ENCODE measurements around the gene EIF1AD. TPM values are rescaled to one million over a fixed set of nuclear protein-coding genes. Genes with fewer than 3 reads are reported as not detected.

Gene EIF1AD
- total and polyA plus RNA-seq, 2 of the 8 experiments (the other 6 are each of a cell fraction or from before 2014, with no cell fraction given): 32.6 to 39.9 TPM

GRCh38 chr11:66050581-66051231 is 48.7 kb upstream of the EIF1AD start:
- Histone ChIP-seq H3K27ac (ENCODE audit: low read depth, low read length) (peak overlapping the region; percentile 85), H4K91ac (replicated peaks; ENCODE audit: insufficient read length, low read length) (peak overlapping the region; percentile 61), H4K8ac (ENCODE audit: extremely low read depth, insufficient read depth, low read length) (no peak overlapping the region), H3K27me3 (replicated peaks in 1 of 4; ENCODE audit: control insufficient read depth in 3 of 4, extremely low read depth in 1 of 4, insufficient read depth in 3 of 4, low read length in 3 of 4) (no peaks in the 10 kb centered on the region), H3K4me2 (ENCODE audit: insufficient read depth in 1 of 2, low read depth in 2 of 2, low read length in 2 of 2) (peak overlapping the region; percentile 72 to 99), H4K20me1 (replicated peaks in 1 of 2; ENCODE audit: control insufficient read depth in 1 of 2, insufficient read depth in 2 of 2, low read length in 2 of 2) (peaks cover 0 to 7% of the 10 kb centered on the region in 2 experiments), H2BK20ac (ENCODE audit: low read length) (peak overlapping the region; percentile 10; the same call in 1 of the 2 replicates), H3K79me2 (ENCODE audit: control insufficient read depth in 1 of 2, insufficient read depth in 2 of 2, low read length in 2 of 2) (peaks cover 10 to 36% of the 10 kb centered on the region in 2 experiments), H2BK12ac (ENCODE audit: low read depth, low read length) (peak overlapping the region; percentile 93), H3K9ac (replicated peaks in 1 of 4; ENCODE audit: extremely low read depth in 1 of 4, low read depth in 3 of 4, low read length in 3 of 4) (peak overlapping the region in 1 of 4 experiments; percentile 91; a peak in 1 of 7 replicates), H3K4me3 (ENCODE audit: extremely low read depth in 1 of 4, insufficient read depth in 2 of 4, low read depth in 3 of 4, low read length in 4 of 4) (peak overlapping the region in 3 of 4 experiments; percentile 97 to 99 (median 99); a peak in 4 of 8 replicates), H3K23ac (ENCODE audit: insufficient read length) (no peak overlapping the region), H2BK15ac (ENCODE audit: low read length) (peak overlapping the region; percentile 66; the same call in 1 of the 2 replicates), H2BK120ac (replicated peaks; ENCODE audit: low read depth, low read length) (no peak overlapping the region), H3K79me1 (ENCODE audit: low read depth, low read length) (peaks cover 19% of the 10 kb centered on the region), H3K36me3 (ENCODE audit: control insufficient read depth in 2 of 4, insufficient read depth in 4 of 4, low read length in 3 of 4) (peaks cover 5 to 16% (median 10%) of the 10 kb centered on the region in 4 experiments), H2BK5ac (ENCODE audit: low read depth, low read length) (peak overlapping the region; percentile 54; the same call in 1 of the 2 replicates), H3K9me3 (ENCODE audit: insufficient read depth in 2 of 2, low read depth in 1 of 2, low read length in 1 of 2) (no peaks in the 10 kb centered on the region), H3K18ac (ENCODE audit: extremely low read depth, low read length) (no peak overlapping the region), H3K14ac (ENCODE audit: insufficient read length) (no peak overlapping the region), H3K23me2 (ENCODE audit: low read depth, low read length) (peaks cover 14% of the 10 kb centered on the region; the same call in 1 of the 2 replicates), H3K4me1 (replicated peaks in 1 of 4; ENCODE audit: control insufficient read depth in 3 of 4, insufficient read depth in 4 of 4, low read length in 3 of 4) (peaks cover 0 to 26% (median 20%) of the 10 kb centered on the region in 4 experiments; a peak in 6 of 7 replicates), H3K4ac (replicated peaks; ENCODE audit: insufficient read length, low read depth, low read length) (peak overlapping the region; percentile 1), H4K5ac (ENCODE audit: insufficient read length, low read depth, low read length) (peak overlapping the region; percentile 46), H2AFZ (ENCODE audit: low read length) (peak overlapping the region; percentile 36; the same call in 1 of the 2 replicates), H2AK5ac (ENCODE audit: low read depth, low read length) (no peak overlapping the region; the same call in 1 of the 2 replicates), H3K56ac (replicated peaks; ENCODE audit: insufficient read length, low read depth, low read length) (no peak overlapping the region)
- ChIA-PET CTCF (ENCODE audit: partially characterized antibody) (interaction anchor here (0.8 to 12.0 kb wide), 5 partner anchors 15 to 198 kb away, joined by 3 to 144 read pairs (median 3); no protein-coding TSS in a partner anchor), POLR2A (ENCODE audit: partially characterized antibody) (interaction anchor here (0.6 to 13.4 kb wide), 10 partner anchors 9 to 345 kb away, joined by 3 to 150 read pairs (median 4); partner anchors contain the start of genes BANF1, CCDC85B, EIF1AD and PACS1)
- FAIRE-seq: no peak
- 76% methylated on average over 5 of the region's 5 CpGs; no CpG with 5 or more reads in 1 of the 2 experiments for WGBS, 2 experiments (ENCODE audit: extremely low coverage in 1 of 2, insufficient coverage in 1 of 2, insufficient read length in 1 of 2, insufficient replicate concordance in 2 of 2, low coverage in 1 of 2, low lambda C conversion rate in 2 of 2, missing lambda C conversion rate in 1 of 2)
- peak in 1 of 2 experiments; percentile 49 for DNase-seq (ENCODE audit: low read depth in 1 of 2, low spot score in 2 of 2)
- TF ChIP-seq CTCF (IDR thresholded peaks at IDR 0.05; ENCODE audit: control extremely low read depth in 1 of 3, insufficient read depth in 1 of 3, low read depth in 1 of 3, low read length in 3 of 3) (0 out of 4 replicates have a peak, but pooled peaks of 1 of the 3 experiments have one; percentile 13), GABPA (IDR thresholded peaks at IDR 0.05; ENCODE audit: borderline replicate concordance, insufficient read depth, low read length) (no peak)

All from H1 (cell line).